DMS153 treated with DMSO at 0.1 percent for 48 hours (cell line): Measurements from ENCODE around the gene MMEL1.

Experiments used
- DNase-seq: peaks from one replicate; lab custom pipeline; 2025; ENCODE audit not compliant: unreplicated experiment; lab: John Stamatoyannopoulos, UW

MMEL1 gene

DNA sequence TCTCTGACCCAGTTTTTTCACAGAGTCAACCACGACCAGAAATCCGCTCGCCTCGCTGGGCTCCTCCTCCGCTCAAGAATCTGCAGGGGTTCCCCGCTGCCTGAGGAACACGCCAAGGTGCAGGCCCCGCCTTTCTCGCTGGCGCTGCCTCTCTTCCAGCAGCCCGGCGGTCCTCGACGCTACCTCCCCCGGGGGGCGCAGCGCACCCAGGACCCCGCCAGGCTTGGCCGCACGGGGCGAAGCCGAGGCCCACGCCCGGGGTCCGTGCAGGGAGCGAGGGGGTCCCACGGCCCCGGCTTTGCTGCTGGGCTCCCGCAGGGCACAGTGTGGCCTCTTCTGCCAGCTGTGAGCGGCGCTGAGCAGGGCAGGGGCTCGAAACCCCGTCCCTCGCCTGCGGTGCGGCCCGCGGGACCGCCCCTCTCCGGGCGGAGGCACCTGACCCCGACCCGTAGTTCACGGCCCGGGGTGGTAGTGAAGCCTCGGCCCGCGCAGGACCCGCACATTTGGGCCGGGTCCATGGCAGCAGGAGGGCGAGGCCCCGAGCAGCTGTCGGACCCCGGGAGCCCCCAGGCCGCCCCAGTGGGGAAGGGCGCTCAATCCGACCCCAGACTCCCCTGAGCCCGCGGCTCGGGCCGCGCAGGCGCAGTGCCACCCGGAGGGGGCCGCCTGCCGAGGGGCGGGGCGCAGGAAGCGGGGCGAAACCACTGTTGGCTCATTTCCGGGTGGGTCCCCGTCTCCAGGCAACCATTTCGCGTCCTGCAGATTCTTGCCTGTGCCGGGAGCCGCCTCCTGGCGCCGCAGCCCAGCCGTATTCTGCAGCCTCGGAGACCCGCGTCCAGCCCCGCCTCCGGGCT, 10.0 kb upstream of the MMEL1 start:
- DNase-seq: peak; percentile 98

DNA sequence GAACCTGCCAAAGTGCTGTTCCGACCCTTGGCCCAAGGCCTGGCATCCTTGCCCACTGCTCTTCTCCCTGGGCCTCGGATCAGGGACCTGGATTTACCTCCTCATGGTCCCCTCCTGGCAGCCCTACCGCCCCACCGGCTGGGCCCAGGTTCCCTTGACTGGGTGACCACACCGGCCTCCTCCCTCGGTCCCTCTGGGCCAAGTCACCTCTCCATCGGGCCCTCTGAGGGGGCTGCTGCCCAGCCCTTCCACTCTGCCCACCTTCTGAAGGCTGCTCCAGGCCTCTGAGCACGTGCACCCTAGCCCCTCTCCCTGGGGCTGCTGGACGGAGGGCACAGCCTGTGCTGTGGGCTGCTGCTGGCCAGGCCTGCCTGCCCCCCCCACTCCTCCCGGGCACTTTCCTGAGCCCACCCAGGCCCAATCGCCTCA, 9.3 kb upstream of the MMEL1 start:
- no peak for DNase-seq

DNA sequence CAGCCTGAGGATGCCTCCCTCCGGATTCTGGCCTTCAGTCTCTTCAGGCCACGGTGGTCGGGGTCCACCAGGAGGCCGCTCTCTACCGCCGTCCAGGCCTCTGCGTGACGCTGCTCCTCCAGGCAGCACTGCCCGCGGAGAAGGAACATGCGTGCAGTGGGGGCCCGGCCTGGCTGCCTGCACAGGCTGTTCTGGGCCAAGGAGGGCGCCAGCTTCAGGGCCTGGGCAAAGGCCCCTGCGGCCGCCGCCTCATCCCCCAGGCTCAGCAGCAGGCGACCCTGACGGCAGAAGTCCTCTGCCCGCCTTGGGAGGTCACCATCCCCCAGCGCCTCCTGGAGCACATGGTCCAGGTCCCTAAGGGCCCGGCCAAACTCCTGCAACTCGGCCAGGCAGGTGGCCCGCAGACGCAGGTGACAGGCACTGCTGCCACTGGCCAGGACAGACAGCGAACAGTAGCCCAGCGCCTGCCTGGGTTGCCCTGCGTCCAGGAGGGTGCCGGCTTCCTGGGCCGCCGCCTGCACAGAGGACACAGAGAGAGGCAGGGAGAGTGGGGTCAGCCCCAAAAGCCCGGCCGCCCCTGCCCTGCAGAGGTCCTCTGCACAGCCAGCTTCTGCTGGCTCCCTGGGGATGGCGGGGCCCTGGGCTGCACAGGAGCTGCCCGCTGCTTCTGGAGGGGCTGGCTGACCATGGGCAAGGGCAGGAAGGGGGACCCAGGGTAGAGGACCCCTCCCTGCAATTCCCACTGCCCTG, 8.7 kb upstream of the MMEL1 start:
- no peak for DNase-seq

DNA sequence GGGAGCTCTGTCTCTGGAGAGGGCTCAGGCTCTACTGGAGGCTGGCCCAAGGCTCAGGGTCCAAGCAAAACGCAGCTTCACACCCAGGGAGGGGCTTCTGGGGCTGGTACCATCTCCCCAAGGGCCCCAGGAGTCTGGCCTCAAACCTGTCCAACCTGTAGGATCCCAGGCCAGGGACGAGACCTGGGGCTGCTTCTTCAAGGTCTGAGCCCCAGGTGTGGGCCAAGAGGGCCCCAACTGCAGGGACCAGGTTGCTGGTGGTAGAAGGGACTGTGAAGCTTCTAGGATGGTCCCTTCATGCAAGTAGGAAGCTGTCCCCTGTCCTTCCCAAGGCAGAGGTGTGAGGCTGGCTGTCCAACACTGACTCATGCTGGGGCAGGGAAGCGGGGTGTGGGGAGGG, 7.8 kb upstream of the MMEL1 start:
- DNase-seq: no peak

DNA sequence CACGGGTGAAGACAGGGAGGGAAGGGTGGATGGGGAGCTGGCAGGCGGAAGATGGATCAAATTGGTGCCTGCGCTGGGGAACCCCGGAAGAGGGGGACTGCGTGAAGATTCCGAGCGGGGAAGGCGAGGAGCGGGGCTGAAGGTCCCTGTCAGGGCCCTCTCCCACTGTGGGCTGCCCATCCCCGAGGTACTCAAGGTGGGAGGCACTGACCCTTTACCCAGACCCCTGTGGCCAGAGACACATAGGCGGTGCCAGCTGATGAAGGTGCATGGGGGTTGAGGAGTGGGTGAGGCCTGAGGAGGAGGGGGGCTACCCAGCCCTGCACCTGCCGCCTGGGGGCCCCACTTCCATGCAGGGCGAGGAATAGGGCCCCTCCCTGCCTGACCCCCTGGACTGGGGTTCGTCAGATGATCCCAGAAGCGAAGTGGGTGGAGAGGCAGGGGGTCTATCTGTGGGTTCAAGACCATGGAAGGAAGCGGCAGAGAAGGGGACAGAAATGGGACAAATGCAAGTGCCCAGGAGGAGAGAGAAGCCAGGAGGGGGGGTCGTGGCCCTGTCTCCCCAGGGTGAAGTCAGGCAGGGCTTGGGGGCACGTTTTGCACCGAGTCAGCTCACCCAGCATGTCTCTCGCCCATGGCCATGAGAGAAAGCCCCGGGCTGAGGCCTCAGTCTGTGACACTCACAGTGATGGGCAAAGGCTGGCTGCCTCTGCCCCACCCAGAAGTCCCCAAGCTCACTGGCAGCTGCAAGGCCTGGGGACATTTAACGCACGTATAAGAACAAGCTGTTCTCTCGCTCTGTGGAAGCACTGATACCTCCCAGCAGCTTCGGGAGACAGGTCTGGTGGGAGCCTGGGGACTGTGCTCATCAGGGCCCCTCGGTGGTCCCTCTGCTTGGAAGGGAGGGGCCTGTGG, 7.0 kb upstream of the MMEL1 start:
- DNase-seq: no peak

DNA sequence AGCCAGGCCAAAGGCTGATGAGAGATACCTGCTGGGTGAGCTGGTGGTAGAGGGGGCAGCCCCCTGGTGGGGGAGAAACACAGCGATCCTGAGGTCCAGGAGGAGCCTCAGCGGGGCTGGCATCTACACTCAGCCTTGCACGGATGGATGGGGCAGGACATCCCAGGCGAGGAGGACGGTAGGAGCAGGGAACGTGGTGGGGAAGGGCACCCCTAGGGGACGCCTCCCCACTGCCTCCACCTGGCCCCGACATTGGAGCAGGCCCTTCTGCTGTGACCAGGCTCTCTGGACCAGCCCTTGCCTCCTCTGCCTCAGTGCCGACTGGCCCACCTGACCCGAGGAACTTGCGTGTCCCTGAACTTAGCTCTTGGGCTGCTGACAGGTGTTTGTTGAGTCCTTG, 6.4 kb upstream of the MMEL1 start:
- DNase-seq: no peak

DNA sequence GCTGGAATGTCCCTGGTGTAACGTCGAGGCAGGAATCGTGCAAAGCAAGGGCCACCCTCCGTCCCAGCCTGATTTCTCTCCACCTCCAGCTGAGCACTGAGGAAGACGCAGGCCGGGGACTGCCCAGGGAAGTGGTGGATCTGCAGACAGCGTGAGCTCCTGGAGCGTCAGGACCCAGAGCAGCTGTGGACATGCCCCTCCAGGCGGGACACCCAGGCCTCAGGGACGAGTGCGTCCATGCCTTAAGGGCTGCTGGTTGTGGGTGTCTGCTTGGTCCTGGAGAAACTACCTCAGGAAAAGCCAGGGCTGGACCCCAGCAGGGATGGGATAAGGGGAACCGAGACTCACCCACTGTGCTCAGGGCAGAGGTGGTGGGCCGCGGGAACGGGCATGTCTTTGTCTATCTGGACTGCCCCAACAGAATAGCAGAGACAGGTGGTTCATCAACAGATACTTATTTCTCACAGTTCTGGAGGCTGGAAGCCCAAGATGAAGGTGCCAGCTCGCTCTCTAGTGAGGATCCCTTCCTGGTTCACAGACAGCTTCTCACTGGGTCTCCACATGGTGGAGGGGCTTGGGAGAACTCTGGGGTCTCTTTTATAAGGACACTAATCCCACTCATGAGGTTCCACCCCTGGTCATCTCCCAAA, 5.8 kb upstream of the MMEL1 start:
- no peak for DNase-seq

DNA sequence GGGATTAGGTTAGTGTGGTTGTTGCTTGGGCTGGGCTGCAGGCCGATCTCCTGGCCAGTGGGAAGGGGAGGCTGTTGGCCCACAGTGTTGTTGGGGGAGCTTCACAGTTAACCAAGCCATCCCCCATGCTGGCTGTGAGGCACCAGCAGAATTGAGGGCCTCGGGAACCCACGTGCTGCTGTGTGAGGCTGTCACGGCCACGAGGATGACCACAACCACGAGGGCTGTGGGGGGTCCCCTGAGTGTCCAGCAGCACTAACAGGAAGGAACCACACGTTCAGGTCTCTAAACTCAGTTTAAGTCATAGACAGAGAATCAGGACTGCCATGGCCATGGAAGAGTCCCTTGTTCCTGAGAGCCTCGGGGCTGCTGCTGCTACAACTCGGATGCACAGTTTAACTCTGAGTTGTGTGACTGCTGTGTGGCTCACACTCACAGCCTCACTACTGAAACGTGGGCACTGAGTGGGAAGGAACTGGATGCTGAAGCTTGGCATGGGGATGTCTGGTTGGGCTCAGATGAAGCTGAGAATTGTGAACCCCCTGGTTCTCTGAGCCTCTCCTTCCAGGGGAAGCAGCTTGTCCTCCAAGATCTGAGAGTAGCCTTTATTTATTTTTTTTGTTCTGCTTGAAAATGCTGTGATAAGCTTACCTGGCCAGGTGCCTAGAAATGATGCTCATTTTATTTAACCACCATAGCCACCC, 4.8 kb upstream of the MMEL1 start:
- no peak for DNase-seq

DNA sequence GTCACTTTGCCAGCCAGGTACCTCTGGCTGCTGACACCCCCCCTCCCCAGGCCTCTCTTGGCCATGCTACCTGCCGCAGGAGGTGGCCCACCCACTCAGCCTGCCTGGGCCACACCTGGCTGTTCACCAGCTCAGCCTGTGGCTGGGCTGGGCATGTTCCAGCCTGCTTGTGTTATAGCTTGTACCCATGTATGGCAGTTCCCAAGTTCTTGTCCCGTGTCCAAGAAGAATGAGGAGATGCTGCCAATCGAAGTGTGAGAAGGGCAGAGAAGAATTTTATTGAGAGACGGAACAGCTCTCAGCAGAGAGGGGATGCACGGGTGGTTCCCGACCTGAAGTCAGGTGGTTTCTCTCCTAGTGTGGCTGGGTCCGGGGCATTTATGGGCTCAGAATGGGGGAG, 3.9 kb upstream of the MMEL1 start:
- no peak for DNase-seq

DNA sequence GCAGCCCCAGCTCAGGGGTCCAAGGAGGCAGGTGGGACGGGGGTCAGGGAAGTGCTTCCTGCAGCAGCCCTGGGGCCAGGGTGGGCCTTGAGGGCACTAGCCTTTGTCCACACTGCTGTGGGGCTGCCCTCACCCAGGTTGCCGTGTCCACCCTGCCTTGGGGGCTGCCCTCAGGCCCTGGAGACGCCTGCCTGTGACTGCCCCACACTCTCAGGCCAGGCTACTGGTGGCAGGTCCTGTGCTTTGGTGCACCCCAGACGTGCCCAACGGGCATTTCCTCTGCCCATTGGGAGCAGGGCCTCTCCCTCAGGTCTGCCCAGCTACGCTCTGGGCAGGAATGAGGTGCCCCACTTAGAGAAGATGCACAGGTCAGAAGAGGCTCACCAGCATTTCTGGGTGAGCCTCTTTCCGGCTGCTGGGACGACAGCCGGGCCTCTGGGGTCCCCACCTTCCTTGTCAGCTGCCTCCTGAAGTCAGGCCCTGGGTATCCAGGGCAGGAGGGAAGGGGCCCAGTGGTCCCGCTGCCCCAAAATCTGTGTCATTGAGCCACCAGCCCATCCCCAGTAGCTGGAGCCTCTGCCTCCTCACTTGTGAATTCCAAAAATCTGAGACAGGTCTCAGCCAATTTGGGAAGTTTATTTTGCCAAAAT, 2.7 kb upstream of the MMEL1 start:
- DNase-seq: no peak

DNA sequence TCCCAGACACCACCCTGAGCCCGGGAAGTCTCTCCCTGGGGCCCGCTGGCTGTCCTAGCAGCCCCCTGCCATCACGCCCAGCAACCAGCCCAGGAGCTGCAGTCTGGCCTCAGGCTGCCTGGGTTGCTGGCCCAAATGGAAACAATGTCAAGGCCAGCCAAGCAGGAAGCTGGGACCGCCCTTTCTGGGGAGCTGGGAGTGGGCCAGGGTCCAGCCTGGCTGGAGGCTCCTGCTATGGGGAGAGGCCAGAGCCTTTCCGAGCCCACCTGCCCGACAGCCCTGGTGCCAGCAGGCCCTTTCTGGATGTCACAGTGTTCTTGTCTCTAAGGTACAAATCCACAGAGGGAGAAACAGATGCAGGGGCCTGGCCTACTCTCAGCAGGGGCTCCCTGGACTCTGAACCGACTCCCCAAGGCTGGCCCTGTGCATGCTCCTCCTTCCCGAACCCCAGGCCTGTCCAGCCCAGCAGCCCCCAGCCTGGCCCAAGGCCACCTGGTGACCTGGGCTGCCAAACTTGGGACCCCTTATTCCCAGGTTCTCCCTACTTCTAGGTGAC, 1.2 kb upstream of the MMEL1 start:
- no peak for DNase-seq

DNA sequence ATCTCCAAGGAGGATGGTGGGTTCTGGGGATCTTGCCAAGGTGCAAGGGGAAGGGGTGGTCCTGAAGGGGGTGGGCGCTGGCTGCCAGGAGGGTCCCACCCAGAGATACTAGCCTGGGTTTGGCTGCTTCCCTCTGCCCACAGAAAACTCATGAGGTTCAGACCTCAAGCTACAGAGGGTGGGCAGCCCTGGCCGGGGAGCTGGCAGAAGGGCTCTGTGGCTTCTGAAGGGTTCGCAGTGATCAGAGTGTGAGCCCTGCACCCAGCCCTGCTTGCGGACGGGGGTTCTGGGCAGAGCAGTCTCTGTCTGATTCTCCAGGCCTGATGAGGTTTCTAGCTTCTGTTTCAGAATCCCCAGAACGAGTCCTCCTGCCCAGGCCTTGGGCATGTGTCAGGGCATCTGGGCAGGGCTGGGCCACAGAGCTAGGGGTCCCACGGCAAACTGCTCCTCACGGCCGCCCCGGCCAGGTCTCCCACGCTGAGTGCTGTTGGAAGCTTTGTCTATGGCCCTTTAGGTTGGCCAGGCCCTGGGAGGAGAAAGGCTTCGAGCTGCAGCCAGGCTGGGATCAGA, 635 bp upstream of the MMEL1 start:
- DNase-seq: no peak

DNA sequence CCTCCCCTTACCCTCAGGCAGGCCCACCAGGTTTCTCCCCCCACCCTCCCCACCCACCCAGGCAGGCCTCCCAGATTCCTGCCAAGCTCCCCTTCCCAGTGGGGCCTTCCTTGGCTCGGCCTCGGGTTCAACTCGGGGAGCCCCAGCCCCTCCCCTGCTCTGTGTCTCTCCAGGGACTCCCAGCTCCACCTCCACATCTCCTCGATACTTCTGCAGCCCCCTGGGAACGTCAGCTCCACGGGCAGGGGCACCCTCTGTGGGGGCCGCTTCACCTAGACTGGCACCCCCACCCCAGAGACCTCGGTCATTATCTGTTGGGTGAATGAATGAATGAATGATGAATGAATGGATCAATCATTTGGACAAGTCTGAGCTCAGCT, 775 bp downstream of the MMEL1 start:
- no peak for DNase-seq

DNA sequence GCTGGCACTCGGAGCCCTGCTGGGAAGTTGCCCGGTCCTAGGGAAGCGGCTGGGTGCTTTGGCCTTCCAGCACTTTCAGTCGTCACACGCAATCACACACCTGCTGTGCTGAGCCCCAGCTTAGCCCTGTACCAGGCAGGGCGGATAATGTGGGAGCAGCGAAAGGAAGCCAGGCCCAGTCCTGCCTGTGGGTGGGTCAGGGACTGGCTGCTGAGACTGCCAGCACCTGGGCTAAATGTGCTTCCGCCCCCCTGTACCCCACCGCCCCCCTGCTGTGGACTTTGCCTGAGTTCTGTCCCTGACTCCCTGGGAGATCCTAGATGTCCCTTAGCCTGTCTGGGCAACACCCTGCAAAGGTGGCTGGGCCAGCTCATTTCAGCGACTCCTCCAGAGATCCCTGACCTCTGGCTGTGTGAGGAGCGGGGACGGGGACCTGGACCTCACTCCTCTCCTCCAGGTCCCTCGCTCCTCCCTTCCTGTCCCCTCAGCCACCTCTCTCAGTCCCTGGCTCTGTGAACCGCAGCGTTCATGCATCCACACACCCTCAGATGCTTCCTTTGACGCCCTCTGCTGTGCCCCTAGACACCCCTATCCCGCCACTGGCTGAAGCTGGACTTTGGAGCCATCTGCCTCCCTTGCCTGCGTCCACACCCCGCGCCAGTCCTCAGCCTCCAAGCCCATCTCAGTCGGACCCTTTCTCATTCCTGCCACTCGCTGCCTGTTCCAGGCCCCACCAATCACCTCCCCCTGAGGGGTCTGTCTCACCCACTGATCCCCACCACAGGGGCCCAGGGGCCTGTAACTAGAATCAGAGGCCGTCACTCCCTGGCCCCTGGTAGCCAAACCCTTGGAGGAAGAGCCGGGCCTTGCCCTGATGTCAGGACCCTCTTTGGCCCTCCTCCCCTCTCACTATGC, 1.4 kb downstream of the MMEL1 start:
- no peak for DNase-seq

DNA sequence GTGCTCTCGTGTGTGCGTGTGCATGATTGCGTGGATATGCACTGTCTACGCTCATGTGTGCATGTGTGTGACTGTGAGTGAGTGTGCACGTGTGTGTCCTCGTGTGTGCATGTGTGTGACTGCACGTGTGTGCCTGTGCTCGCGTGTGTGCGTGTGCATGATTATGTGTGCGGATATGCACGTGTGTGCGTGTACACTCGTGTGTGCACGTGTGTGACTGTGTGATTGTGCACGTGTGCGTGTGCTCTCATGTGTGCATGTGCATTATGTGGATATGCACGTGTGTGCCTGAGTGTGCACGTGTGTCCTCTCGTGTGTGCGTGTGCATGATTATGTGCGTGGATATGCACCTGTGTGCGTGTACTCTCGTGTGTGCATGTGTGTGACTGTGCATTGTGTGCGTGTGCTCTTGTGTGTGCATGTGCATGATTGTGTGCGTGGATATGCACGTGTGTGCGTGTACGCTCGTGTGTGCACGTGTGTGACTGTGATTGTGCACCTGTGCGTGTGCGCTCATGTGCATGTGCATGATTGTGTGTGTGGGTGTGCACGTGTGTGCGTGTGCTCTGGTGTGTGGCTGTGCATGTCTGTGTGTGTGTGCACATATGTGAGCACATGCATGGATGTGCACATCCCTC, 2.2 kb downstream of the MMEL1 start:
- no peak for DNase-seq

DNA sequence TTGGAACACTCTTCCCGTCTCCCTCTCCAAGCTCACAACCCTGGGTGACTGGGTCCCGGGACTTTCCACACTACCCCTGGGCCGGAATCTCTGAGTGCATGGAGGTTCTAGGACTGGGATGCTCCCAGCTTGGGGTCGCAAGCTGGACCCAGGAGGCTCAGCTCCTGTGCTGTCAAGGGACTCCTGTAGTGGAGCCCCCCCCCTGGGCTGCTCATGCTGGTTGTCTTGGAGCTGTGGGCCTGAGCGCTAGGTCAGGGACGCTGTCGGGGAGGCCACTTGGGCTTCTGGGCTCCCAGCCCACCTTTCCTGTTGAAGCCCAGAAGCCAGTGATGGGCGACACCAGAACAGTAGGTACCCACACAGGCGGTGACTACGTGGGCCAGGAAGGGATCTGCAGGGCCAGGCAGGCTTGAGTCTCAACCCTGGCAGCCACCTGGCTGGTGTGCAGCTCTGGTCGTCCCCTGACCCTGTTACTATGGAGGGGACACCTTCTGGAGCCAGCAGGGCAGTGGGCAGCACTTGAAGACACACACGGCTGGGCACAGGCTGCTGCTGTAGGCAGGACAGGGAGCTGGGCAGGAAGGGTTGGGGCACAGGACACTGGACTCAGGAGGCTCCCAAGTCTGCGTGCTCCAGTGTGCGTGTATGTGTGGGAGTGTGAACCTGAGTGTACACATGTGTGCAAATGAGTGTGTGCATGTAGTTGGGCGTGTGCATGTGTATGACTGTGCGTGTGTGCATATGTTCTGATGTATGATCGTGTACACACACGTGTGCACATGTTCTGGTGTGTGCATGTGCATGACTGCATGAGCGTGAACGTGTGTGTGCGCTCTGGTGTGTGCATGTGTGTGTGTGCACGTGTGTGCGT, 3.0 kb downstream of the MMEL1 start:
- DNase-seq: no peak
